Measurements from ENCODE around the gene ATP2B2.

GRCh38 chr3:10487988-10488633, 17.3 kb downstream of the ATP2B2 start:
- TF ChIP-seq, protein P1, sequence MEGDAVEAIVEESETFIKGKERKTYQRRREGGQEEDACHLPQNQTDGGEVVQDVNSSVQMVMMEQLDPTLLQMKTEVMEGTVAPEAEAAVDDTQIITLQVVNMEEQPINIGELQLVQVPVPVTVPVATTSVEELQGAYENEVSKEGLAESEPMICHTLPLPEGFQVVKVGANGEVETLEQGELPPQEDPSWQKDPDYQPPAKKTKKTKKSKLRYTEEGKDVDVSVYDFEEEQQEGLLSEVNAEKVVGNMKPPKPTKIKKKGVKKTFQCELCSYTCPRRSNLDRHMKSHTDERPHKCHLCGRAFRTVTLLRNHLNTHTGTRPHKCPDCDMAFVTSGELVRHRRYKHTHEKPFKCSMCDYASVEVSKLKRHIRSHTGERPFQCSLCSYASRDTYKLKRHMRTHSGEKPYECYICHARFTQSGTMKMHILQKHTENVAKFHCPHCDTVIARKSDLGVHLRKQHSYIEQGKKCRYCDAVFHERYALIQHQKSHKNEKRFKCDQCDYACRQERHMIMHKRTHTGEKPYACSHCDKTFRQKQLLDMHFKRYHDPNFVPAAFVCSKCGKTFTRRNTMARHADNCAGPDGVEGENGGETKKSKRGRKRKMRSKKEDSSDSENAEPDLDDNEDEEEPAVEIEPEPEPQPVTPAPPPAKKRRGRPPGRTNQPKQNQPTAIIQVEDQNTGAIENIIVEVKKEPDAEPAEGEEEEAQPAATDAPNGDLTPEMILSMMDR (conservative IDR thresholded peaks at IDR 0.05; ENCODE audit: low read length) = no peak
- TF ChIP-seq EZH2phosphoT487 (IDR thresholded peaks at IDR 0.05; ENCODE audit: borderline replicate concordance) = no peak

All from Loucy (cell line).